ENCODE measurements around the gene ERCC1.

The ERCC1 gene

DNA sequence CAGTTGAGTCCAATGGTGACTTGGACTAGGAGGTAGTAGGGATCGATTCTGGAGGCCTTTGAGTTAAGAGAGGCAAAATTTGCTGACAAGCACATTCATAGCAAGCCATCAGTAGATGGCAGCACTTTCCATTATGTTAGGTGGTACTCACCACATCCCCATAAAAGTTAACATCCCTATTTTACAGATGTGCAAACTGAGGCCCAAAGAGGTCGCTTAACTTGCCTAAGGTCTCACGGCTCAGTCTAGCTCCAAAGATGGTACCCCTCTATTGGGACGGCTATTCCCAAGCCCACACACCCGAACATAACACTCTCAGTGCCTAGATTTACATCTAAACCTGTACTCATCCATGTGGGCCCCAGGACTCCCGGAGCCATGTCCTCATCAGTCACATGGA is 22.6 kb upstream of the ERCC1 start:
- peak; percentile 64 for DNase-seq (ENCODE audit: low spot score)
- TF ChIP-seq, protein P1, sequence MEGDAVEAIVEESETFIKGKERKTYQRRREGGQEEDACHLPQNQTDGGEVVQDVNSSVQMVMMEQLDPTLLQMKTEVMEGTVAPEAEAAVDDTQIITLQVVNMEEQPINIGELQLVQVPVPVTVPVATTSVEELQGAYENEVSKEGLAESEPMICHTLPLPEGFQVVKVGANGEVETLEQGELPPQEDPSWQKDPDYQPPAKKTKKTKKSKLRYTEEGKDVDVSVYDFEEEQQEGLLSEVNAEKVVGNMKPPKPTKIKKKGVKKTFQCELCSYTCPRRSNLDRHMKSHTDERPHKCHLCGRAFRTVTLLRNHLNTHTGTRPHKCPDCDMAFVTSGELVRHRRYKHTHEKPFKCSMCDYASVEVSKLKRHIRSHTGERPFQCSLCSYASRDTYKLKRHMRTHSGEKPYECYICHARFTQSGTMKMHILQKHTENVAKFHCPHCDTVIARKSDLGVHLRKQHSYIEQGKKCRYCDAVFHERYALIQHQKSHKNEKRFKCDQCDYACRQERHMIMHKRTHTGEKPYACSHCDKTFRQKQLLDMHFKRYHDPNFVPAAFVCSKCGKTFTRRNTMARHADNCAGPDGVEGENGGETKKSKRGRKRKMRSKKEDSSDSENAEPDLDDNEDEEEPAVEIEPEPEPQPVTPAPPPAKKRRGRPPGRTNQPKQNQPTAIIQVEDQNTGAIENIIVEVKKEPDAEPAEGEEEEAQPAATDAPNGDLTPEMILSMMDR (IDR thresholded peaks at IDR 0.05; ENCODE audit: extremely low read depth, missing control alignments), result peak; percentile 43

DNA sequence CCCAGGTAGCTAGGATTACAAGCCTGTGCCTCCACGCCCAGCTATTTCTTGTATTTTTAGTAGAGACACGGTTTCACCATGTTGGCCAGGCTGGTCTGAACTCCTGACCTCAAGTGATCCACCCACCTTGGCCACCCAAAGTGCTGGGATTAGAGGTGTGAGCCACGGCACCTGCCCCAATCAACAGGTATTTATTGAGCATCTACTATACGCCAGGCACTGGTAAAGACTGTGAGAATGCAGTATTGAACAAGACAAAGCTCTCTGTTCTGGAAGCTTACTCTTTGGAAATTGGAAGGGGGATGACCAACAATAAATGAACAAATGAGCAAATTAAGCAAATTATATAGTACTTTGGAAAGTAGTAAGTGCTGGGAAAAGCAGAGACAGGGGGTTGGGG is 21.4 kb upstream of the ERCC1 start:
- DNase-seq (ENCODE audit: low spot score), result no peak
- TF ChIP-seq, protein P1 (IDR thresholded peaks at IDR 0.05; ENCODE audit: extremely low read depth, missing control alignments), result no peak

DNA sequence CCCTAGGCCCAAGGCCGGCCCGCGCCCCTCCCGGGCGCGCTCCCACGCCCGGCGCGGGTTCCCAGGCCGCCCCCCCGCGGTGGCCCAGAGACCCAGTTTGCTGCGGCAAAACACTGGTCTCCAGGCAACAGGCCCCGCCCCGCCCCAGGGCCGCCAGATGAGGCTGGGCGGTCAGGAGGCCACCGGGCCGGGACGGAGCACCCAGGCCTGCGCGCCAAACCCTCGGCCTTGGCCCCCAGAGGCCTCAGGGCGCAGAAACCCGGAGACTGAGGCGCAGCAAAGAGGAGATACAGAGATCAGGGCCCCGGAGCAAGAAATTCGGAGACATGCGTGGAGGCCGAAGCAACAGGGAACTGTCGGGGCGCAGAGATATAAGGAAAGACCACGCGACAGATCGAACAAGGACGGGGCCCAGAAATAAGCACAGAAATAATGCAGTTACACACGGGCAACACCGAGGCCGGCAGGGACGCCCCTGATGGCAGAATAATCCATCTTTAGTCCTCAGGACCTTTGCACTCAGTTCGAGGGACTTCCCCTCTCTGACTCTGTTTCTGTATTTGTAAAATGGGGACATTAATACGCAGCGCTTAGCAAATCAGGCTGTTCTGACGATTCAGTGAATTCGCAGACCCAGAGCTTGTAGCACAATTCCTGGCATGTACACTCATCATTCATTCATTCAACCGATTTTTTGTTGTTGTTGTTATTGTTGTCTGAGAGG is 20.8 kb upstream of the ERCC1 start:
- DNase-seq (ENCODE audit: low spot score), result peak; percentile 96

GRCh38 chr19:45443462-45444317 is 20.0 kb upstream of the ERCC1 start:
- TF ChIP-seq, protein P1 (IDR thresholded peaks at IDR 0.05; ENCODE audit: extremely low read depth, missing control alignments), result no peak
- peak; percentile 77 for DNase-seq (ENCODE audit: low spot score)

More for the DNA sequence above, 20.8 kb upstream of the ERCC1 start:
- TF ChIP-seq, protein P1 (IDR thresholded peaks at IDR 0.05; ENCODE audit: extremely low read depth, missing control alignments), result peak; percentile 10

- TF ChIP-seq, protein P1 (IDR thresholded peaks at IDR 0.05; ENCODE audit: extremely low read depth, missing control alignments), result no peak
- peak; percentile 54 for DNase-seq (ENCODE audit: low spot score)
These were observed 19.2 kb upstream of the ERCC1 start for GRCh38 chr19:45442778-45443461.

- no peak for DNase-seq (ENCODE audit: low spot score)
- TF ChIP-seq, protein P1 (IDR thresholded peaks at IDR 0.05; ENCODE audit: extremely low read depth, missing control alignments), result no peak
These were observed 18.7 kb upstream of the ERCC1 start for GRCh38 chr19:45442408-45442777.
